Inferior parietal cortex (tissue), 1 donor: Measurements from ENCODE around the gene FRMD4A.

Experiments used
- DNase-seq: peaks from one replicate; pipeline ENCODE4 v3.0.0-alpha.2; 2016; ENCODE audit errors: extremely low spot score

The FRMD4A gene

DNA sequence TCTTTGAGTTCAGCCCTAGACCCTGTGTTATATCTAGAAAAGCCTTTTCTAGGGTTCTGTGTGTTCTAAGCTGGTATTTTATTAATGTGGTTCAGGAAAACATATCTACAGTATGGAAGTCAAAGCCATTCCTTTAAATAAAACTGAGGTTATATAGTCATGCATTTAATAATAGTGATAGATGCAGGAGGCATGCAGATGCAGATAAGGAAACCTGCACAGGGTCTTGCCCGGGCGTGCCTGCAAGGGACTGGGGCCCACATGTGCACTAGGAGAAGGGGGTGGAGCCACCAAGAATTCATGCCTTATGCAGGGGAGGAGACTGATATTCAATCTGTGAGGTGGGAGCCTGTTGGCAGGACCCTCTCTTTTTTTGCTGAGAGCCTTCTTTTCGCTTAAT is 572.4 kb downstream of the FRMD4A start:
- no peak for DNase-seq

DNA sequence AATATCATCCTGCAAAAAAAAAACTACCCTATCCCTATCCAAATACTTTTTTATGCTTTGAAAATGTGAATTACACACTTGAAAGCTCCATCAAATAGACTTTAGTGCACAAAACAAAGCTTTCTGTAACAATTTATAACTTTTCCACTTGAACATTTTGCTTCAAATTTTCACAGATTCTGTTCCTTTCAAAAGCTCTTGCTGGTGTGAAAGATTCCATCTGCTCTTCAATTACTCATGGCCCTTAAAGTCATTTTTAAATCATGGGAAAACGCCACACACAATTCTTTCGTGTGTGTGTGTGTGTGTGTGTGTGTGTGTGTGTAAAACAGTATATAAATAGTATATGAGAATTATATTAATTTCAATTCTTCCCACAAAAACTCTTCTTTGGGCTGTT is 576.4 kb downstream of the FRMD4A start:
- peak; percentile 49 for DNase-seq

DNA sequence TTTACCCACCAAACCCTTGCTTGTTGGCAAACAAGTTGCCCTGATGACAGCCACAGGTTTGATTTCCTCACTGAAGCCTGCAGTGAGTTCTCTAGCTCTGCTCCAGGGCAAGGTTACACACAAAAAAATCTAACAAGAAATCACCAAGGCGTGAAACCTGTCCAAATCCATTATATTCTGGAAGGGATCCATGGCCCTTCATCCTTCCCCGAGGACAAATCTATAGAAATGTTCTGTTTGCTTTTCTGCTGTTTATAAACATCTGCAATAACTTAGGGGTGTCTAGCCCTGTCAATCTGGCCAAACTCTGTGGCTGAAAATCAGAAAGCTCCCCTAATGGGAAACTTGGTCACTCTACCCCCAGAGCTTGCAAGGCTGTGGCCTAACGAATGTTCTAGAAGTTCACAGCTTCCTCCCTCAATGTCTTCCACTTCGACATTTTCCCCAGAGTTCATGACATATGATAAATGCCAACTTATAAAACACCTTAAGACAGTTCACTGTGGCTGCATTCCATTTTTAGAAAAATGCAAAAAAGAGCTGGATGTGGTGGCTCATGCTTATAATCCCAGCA is 579.4 kb downstream of the FRMD4A start:
- no peak for DNase-seq

DNA sequence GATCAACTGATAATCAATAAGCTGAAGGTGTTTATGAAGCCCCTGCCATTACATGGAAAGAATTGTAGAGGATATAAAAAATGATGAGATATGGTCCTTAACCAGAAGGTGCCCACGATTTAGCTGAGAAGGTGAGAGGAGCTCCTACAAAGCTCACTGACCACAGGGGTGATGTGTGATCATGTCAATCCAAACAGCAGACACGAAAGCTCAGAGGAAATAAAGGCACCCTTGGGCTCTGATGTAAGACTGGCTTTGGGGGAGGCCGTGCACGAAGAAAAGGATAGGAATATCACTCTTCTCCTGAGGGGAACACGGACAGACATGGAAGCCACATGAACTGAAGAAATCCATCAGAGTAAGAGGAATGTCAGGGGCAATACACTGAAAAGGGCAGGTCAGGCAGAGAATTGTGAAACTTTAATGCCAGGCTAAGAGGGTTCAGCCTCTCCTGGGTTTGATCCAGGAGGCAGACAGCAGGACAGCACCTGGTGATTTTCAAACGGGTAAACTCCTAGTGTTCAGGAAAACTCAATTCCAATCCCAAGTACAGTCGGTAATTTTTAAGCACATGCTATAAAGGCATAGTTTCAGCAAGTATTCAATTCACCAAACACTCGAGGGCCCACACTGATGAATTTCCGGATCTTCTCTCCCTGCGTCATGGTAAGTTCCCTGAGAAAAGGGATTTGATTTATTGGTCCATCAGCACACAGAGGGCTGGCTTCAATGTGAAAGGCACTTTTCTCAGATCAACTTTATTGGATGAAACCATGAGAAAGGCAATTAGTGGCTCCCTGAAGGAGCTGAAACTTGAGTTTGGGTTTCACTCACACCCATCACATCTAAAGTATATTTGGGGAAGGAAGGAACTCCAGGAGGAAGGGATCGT is 580.2 kb downstream of the FRMD4A start:
- DNase-seq, result no peak

DNA sequence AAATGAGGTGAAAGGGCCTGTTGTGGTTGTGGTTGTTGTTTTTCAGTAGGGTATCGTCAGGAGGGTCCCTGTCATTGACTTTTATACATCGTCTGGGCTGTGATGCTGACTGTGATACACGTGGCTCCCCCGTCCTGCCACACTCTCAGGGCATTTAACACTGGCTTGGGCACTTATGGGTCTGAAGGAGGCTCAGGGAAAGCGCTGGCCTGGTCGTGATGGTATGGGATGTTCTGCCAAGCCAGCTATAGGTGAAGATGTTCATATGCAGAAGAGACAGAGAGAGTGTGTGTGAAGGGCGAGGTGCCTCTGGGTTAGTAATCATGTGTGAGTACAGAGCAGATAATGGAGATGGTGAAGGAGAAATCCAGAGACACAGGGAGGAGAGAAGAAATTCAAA is 585.5 kb downstream of the FRMD4A start:
- DNase-seq, result no peak

DNA sequence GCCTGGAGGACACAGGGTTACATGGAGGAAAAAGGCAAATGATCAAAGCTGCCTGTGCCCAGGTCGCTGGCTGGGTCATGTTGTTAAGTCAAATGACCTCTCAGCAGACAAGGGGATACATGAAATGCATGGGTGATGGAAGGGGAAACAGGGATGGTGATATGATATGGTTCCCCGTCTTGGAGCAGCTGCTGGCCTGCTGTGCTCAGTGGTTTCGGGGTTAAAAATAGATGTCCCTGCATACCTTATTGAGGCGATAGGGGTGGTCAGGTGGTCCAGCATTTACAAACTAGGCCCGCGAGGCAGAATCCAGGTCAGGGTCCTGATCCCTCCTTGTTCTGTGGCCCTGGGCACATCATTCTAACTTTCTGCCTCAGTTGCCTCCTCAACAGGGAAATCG is 586.8 kb downstream of the FRMD4A start:
- no peak for DNase-seq

DNA sequence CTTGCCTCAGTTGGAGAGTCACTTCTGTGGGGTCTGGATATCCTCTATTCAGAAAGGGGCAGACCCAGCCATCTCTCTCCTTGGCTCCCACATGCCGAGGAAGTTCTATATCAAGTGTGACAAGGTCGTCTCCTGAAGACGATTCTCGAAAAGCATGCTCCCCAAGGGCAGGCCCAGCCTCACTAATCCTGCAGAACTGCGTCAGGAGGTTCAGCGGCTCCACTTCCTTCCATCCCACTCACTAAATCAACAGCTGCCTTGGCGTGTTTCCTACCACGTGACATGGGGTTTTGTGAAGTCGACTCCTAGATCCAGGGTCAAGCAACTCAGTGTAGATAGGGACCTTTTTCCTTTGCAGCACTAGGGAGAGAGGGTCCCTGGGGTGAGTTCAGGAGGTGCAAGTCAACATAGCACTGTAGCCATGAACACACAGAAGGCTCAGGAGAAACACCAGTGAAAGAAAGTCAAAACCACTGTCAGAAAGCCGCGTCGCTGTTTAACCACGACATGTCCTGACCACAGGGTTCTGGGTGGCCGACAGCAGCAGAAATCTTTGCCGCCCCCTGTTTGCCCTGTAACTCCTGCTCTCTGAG is 587.5 kb downstream of the FRMD4A start:
- DNase-seq, result no peak

DNA sequence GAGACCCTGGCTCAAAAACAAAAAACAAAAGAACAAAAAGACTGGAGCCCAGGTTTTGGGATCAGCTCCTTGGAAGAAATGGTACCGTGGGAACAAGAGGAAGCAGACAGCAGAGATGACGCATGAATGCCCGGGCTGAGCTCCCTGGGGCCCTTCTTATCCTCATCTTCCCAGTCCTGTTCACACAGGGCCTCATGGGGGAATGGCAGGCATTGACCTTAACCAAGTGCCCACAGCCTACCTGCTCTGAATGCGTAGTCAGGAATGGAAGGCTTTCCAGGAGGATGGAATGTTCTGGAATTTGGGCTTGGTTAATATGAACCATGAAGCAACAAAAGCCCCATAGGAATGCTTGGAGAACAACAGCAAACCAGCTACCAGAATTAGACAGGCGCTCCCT is 589.3 kb downstream of the FRMD4A start:
- DNase-seq, result no peak

DNA sequence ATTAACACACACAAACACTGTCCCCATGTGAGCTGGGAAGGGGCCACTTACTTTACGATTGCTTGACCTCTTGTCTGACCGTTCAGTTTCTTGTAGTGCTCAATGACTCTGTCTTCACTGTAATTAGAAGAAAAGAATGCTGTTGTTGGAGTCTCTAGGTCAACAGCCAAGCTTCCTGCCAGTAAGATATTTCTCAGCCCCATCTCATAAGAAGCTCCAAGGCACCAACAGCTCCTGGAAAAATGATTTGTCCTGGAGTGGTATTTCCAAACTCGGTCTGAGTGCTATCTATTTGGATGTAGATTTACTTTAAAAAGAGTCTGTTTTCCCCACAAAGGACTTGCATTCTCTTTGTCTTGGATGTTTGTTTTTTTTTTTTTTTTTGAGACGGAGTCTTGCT is 590.3 kb downstream of the FRMD4A start:
- no peak for DNase-seq

DNA sequence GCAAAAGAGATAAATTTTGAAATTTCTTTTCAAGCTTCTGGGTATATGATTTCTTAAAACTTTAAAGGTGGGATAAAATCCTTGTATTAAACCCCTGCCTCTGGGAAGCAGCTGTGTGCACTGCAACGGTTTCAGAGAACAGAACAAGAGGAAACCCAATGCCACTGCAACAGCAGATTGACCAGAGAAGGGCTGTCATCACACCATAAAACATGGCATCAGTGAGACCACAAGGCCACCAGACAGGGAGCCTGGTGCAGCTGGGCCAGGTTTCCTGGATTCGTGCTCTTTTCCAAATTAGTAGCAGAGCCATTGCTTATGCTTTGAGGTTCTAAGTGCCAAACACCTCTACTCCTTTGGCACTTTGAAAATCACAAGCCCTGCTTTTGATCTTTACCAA is 591.5 kb downstream of the FRMD4A start:
- no peak for DNase-seq

DNA sequence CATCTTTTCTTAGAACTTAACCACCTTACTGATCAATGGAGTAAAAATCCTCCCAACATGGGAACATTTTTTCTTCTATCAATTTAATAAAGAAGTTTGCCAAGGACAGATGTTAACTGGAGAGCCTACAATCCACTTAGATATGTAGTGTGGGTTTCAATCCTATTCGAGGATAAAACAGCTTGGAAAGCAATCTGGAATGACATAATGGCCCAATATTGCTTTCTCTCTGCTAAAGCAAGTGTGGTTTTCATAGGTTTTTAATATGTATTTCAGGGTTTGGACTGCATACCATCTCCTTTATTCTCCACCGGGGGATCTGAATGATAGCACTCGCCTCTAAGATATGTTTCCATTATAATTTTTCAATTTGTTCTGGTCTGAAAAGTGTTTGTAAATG is 594.2 kb downstream of the FRMD4A start:
- no peak for DNase-seq

DNA sequence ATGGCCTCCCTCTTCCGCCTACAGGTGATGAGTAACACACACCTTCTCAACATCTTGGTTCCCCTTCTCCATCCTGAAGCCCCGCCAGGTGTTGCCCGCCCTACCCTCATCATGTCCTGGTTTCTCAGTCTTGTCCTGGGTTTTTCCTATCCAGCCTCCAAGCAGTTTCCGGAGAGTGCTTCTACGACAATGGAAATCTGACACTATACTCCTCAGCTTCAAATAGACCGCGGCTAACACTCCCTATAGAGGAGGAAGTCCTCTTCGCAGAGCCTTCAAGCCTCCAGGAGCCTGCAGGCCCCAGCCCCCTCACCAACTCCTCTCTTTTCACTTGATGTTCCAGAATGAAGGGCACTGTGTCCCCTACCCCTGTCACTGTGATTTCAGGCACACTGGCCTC is 596.6 kb downstream of the FRMD4A start:
- DNase-seq, result no peak

DNA sequence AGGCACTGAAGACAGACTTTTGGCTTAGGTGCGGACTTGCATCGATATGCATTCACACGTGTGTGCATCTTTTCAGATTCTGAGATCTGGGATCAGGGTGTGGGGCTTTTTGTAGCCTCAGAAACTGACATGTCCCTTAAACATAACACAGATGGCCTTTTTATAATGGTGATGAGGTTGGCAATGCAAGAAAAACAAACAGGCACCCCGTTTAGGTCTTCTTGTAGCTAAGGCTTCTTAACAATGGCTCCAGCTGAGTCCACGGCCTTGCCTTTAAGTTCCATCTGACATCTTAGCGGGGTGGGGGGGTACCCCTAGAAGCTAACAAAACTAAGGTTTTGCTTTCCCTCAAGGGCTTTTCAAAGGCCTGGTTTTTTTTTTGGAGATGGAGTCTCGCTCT is 597.7 kb downstream of the FRMD4A start:
- no peak for DNase-seq

DNA sequence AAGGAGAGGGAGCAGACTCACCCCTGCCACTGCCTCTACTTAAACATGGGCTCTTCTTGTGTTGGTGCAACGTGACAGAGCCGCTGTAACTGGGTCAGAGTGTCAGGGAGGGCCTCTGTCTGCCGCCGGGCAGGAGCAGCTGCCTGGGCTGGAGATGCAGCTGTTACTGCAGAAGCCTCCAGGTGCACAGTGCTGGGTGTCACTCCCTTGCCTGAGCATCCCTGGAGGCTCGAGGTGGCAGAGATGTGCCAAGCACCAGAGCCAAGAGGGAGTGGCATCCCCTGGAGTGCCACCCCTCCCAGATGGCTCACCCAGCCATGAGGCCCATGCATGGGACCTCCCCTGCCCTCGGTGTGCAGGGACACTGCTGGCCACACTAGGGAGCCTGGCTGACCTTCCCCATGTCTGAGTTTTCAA is 598.3 kb downstream of the FRMD4A start:
- no peak for DNase-seq

DNA sequence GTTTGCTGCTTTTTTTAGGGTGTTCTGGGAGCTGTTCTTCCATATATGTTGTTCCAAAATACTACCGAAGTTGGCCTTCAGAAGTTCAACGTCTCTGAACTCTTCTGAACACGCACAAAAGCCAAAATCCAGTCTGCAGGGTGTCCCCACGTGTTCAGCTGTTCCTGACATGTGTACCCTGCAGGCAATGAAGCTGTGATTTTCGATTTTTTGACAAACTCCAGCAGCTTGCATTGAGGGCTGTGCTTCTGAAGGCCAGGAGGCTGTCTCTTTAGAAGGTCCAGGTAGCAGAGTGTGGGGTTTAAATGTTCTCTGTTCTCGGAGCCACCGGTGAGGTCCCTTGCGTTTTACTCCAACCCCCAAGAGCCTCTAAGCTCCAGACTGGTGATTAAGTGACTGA is 598.9 kb downstream of the FRMD4A start:
- no peak for DNase-seq

DNA sequence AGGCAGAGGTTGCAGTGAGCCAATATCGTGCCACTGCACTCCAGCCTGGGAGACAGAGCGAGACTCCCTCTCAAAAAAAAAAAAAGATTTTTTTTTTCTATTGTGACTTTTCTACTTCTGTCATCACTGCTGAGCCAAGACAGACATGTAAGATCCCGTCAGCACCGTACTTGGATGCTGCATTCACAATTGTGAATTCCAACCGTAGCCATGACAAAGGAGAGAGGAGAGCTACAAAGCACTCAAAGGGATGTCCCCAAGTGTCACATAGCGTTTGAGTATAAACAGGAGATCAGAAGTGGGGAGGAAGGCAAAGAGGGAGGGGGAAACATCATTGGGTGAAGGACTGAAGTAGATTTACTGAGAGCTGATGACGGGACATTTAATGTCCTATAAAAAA is 599.8 kb downstream of the FRMD4A start:
- no peak for DNase-seq

DNA sequence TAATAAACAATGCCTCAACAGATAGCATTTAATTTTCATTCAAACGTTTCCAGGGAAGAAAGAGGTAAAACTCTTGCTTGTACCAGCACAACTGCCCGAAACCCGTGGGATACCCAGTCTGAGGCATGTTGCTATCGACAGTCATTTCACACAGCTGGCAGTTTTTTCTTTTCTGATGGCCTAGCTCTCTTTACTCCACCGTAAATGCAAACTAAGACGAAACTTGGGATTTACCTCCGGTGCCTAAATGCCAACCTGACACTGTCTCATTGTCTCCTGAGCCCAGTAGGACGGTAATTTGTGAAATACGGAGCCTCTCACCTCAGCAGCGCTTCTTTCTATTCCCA is 600.4 kb downstream of the FRMD4A start:
- no peak for DNase-seq

DNA sequence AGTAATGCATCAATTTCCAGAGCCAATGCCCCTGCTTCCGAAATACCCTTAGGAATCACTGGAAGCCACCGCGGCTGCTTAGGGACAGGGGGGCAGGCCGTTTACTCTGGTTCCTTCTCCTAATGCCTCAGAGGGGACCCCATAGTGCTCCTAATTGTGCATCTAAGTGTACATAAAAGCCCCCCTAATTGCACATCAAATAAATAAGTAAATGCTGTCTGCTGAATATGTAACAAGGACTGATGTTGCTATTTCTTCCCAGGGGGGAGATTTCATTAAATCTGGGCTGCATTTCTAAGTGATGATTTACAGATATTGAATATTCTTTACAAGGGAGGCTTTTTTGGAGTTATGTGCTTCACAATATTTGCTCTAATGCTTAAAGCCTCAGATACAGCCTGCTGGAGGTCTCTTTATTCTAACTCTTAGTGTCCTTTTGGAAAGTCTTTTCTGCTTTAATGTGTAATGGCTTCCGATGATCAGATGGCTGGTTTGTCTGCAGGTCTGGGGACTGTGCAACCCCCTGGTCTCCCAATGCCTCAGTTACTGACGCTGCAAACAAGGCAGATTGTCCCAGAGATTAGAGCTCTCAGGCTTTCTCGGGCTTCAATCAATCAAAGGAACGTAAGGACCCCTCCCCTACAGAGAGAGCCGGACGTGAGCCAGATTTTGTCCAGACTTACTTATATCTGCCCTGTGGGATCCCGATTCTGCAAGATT is 601.0 kb downstream of the FRMD4A start:
- no peak for DNase-seq

DNA sequence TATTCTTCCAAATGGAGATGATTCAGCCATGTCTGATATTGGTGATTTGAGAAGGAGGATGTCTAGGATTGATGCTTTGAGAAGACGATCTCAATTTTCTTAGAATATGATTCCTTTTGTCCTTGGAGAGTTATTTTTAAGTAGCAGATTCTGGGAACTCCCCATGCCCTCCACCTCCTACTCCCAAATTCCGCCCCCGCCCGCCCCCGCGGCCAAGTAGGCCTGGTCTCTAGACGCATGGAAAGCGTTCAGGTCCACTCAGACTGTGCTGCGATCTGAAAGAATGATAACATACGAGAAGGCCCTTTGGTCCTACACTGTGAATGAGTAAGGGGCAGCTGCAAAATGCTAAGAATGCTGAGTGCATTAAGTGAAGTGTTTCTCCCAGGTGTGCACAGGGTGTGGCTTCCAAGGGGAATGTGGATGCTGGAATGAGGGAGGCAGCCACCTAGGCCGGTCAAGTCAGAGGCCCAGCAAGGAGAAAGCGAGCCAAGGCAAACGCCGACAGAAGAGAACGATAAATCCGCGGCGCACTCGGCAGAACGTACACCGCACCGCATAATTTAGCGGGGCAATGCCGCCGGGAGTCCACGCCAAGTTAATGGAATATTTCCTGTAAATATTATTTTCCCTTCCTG is 601.7 kb downstream of the FRMD4A start:
- no peak for DNase-seq

DNA sequence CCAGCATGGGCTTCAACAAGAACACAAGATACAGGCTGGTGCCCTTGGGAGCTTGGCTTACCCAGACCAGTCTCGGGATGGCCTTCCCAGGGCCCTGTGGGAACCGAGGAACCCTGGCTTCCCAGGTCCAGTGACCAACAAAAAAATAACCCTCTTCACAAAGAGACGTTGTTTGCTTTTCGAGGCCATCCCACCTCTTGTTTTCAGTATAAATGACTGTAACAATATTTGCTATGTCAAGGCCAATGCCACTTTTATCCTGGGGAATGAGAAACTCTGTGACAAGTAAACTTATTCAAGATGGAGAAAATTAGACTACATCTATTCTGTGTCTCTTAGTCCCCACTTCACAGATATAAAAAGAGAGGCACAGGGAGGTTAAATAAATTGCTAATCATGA is 605.1 kb downstream of the FRMD4A start:
- no peak for DNase-seq

DNA sequence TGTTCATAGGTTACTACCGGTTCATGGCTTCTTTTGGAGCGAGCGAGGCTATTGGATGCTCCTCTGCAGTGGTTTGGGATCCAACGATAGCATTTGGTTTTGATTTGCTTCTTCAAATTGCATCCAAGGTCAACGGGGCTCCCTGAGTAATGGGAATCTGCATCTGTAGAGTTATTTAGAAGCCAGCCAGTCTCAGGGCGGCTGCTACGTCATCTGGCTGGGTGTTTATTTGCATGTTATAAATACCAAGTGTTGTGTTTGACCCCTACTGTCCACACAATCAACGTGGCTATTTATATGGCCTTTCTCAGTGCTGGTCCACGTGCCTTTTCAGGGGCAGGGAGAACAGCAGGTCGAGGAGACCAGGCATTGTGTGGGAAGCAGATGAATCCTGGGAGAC is 606.2 kb downstream of the FRMD4A start:
- DNase-seq, result no peak
